TTC549 (cell line): ENCODE measurements around the gene ALDOA.

Experiments used
- FAIRE-seq: peaks from 2 replicates; lab custom pipeline; 2012; peaks lifted over from hg19 to GRCh38; lab: Jason Lieb, UNC

ALDOA gene

GRCh38 chr16:30069611-30070462 is 4.3 kb downstream of the ALDOA start:
- no peak for FAIRE-seq

GRCh38 chr16:30070490-30070889 is 4.9 kb downstream of the ALDOA start:
- no peak for FAIRE-seq

- FAIRE-seq: no peak
Measured at GRCh38 chr16:30075503-30076275, 10.1 kb downstream of the ALDOA start, which contains the start of gene PPP4C. PPP4C (plus strand) TSS chr16:30075994; CDS start chr16:30076378, 384 bp downstream.

GRCh38 chr16:30076276-30076791 is 10.8 kb downstream of the ALDOA start:
- no peak for FAIRE-seq

- no peak for FAIRE-seq
Measured at GRCh38 chr16:30077656-30078055, 12.1 kb downstream of the ALDOA start.

GRCh38 chr16:30078744-30079143 is 13.2 kb downstream of the ALDOA start:
- FAIRE-seq: no peak

- no peak for FAIRE-seq
Measured at GRCh38 chr16:30079480-30079879, 13.9 kb downstream of the ALDOA start.

GRCh38 chr16:30082545-30083090 is 17.1 kb downstream of the ALDOA start:
- FAIRE-seq: no peak

GRCh38 chr16:30083216-30084055 is 17.9 kb downstream of the ALDOA start:
- no peak for FAIRE-seq

- no peak for FAIRE-seq
Measured at GRCh38 chr16:30084096-30084815, 18.7 kb downstream of the ALDOA start.

- no peak for FAIRE-seq
Measured at GRCh38 chr16:30084816-30085159, 19.2 kb downstream of the ALDOA start.

- no peak for FAIRE-seq
Measured at GRCh38 chr16:30085247-30085646, 19.7 kb downstream of the ALDOA start.

- no peak for FAIRE-seq
Measured at GRCh38 chr16:30085820-30086219, 20.3 kb downstream of the ALDOA start.

GRCh38 chr16:30086291-30087140 is 21.0 kb downstream of the ALDOA start:
- FAIRE-seq: no peak

GRCh38 chr16:30087181-30087898 is 21.8 kb downstream of the ALDOA start:
- no peak for FAIRE-seq

- no peak for FAIRE-seq
Measured at GRCh38 chr16:30088237-30088831, 22.8 kb downstream of the ALDOA start.

- no peak for FAIRE-seq
Measured at GRCh38 chr16:30088832-30089624, 23.5 kb downstream of the ALDOA start.

- no peak for FAIRE-seq
Measured at GRCh38 chr16:30090610-30091331, 25.2 kb downstream of the ALDOA start.
